ENCODE data around the gene ADCYAP1R1. TPM values are rescaled to one million over a fixed set of nuclear protein-coding genes. Genes with fewer than 3 reads are reported as not detected.

Gene ADCYAP1R1
- total RNA-seq, 2 donors from 2014 or later, result not detected

DNA sequence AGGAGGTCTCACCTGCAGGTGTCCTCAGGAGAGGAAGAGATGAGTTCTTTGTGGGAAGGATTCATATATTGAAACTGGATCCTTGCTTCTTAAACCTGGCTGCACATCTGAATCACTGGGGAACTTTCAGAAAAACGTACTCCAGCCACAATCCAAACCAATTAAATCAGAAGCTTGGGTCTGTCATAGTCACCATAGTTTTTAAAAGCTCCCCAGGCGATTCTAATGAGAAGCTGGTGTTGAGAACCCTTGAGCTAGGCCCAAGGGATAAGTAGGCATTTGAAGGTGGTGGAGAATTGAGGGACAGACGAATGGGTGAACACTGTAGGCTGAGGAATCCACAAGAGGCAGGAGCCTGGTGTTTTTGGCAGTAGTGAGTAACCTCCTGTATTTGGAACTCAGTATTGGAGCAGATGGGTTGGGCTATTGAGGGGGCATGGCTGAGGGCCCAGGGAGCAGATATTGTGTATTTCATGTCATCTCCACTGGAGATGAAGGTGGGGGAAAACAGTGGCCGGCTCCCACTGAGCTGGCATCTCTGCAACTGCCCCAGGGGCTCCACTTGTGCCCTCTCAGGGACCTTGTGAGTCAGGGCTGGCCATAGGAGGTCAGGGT lies 14.5 kb downstream of the ADCYAP1R1 start:
- no peak for ATAC-seq
- DNase-seq (ENCODE audit: low spot score), result no peak
- H3K27me3 Mint-ChIP-seq, result no peaks in the 10 kb centered on the region
- no peaks in the 10 kb centered on the region for H3K4me1 Mint-ChIP-seq (ENCODE audit: low read depth in 2 of 2)
- no peaks in the 10 kb centered on the region for H3K36me3 Mint-ChIP-seq
- no peak overlapping the region for H3K27ac Mint-ChIP-seq
- no peak overlapping the region for H3K4me3 Mint-ChIP-seq
- H3K9me3 Mint-ChIP-seq, result no peaks in the 10 kb centered on the region

- peak; percentile 34 for DNase-seq (ENCODE audit: low spot score)
These were observed 15.4 kb downstream of the ADCYAP1R1 start for GRCh38 chr7:31067491-31067890.

GRCh38 chr7:31068006-31068675 lies 16.0 kb downstream of the ADCYAP1R1 start:
- Mint-ChIP-seq H3K4me1 (ENCODE audit: low read depth in 2 of 2) (no peaks in the 10 kb centered on the region), H3K27me3 (peaks cover 0 to 2% of the 10 kb centered on the region in 2 donors), H3K4me3 (no peak overlapping the region), H3K9me3 (no peaks in the 10 kb centered on the region), H3K27ac (no peak overlapping the region), H3K36me3 (no peaks in the 10 kb centered on the region)
- DNase-seq (ENCODE audit: low spot score) (peak; percentile 40), ATAC-seq (no peak)

More at GRCh38 chr7:31067491-31067890, 15.4 kb downstream of the ADCYAP1R1 start:
- no peaks in the 10 kb centered on the region for H3K4me1 Mint-ChIP-seq (ENCODE audit: low read depth in 2 of 2)
- H3K27me3 Mint-ChIP-seq, result no peaks in the 10 kb centered on the region
- no peak overlapping the region for H3K27ac Mint-ChIP-seq
- ATAC-seq, result no peak
- H3K36me3 Mint-ChIP-seq, result no peaks in the 10 kb centered on the region
- no peaks in the 10 kb centered on the region for H3K9me3 Mint-ChIP-seq
- H3K4me3 Mint-ChIP-seq, result no peak overlapping the region

DNA sequence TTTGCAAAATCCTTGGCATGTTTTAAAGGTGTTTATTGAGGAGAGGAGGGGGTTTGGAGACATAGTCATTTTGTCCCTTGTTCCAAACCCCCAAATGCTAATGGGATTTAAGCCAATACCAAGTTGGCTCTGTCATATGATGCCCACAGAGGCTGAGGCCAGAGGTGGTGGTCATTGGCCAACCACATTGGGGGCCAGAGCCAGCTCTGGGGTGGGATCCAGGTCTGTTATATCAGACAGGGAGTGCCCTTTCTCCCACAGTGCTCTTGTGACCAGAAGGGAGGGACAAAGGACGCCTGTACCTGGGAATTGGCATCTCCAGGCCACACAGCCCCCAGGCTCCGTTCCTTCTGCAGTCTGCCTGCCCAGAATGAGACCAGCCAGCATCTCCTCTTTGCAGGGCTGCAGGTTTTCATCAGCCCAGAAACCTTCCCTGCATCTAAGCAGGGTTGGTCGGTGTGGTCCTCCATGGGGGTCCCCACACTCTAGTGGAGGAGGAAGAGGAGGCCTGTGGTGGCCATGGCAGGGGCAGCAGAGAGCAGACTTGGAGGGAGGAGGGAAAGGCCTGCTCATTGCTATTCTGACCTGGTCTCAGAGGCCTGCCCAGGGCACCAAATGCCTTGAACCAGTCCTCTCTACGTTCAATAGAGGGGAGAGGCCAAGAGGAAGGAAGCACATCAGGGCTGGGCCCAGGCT lies 17.9 kb downstream of the ADCYAP1R1 start:
- Mint-ChIP-seq H3K27me3 (peaks cover 0 to 3% of the 10 kb centered on the region in 2 donors), H3K9me3 (no peaks in the 10 kb centered on the region), H3K4me3 (no peak overlapping the region), H3K4me1 (ENCODE audit: low read depth in 2 of 2) (no peaks in the 10 kb centered on the region), H3K36me3 (no peaks in the 10 kb centered on the region), H3K27ac (no peak overlapping the region)
- ATAC-seq, result no peak
- DNase-seq (ENCODE audit: low spot score), result no peak

GRCh38 chr7:31070991-31071644 lies 19.0 kb downstream of the ADCYAP1R1 start:
- DNase-seq (ENCODE audit: low spot score) (no peak), ATAC-seq (no peak)
- Mint-ChIP-seq H3K36me3 (no peaks in the 10 kb centered on the region), H3K4me3 (no peak overlapping the region), H3K27me3 (peaks cover 0 to 3% of the 10 kb centered on the region in 2 donors), H3K27ac (no peak overlapping the region), H3K4me1 (ENCODE audit: low read depth in 2 of 2) (no peaks in the 10 kb centered on the region), H3K9me3 (no peaks in the 10 kb centered on the region)

GRCh38 chr7:31071645-31072029 lies 19.5 kb downstream of the ADCYAP1R1 start:
- Mint-ChIP-seq H3K4me3 (no peak overlapping the region), H3K9me3 (no peaks in the 10 kb centered on the region), H3K36me3 (no peaks in the 10 kb centered on the region), H3K27me3 (peaks cover 0 to 3% of the 10 kb centered on the region in 2 donors), H3K4me1 (ENCODE audit: low read depth in 2 of 2) (no peaks in the 10 kb centered on the region), H3K27ac (no peak overlapping the region)
- ATAC-seq (no peak), DNase-seq (ENCODE audit: low spot score) (no peak)

GRCh38 chr7:31073326-31074119 lies 21.4 kb downstream of the ADCYAP1R1 start:
- no peak for DNase-seq (ENCODE audit: low spot score)
- H3K36me3 Mint-ChIP-seq, result no peaks in the 10 kb centered on the region
- ATAC-seq, result no peak
- no peaks in the 10 kb centered on the region for H3K4me1 Mint-ChIP-seq (ENCODE audit: low read depth in 2 of 2)
- H3K27me3 Mint-ChIP-seq, result peaks cover 0 to 3% of the 10 kb centered on the region in 2 donors
- no peak overlapping the region for H3K4me3 Mint-ChIP-seq
- no peaks in the 10 kb centered on the region for H3K9me3 Mint-ChIP-seq
- no peak overlapping the region for H3K27ac Mint-ChIP-seq

- DNase-seq (ENCODE audit: low spot score) (no peak), ATAC-seq (no peak)
- peaks cover 0 to 3% of the 10 kb centered on the region in 2 donors for H3K27me3 Mint-ChIP-seq
- no peaks in the 10 kb centered on the region for H3K4me1 Mint-ChIP-seq (ENCODE audit: low read depth in 2 of 2)
- no peaks in the 10 kb centered on the region for H3K36me3 Mint-ChIP-seq
- no peak overlapping the region for H3K4me3 Mint-ChIP-seq
- no peaks in the 10 kb centered on the region for H3K9me3 Mint-ChIP-seq
- no peak overlapping the region for H3K27ac Mint-ChIP-seq
These were observed 21.9 kb downstream of the ADCYAP1R1 start for GRCh38 chr7:31074120-31074383.

GRCh38 chr7:31074403-31075085 lies 22.4 kb downstream of the ADCYAP1R1 start:
- no peak overlapping the region for H3K4me3 Mint-ChIP-seq
- ATAC-seq, result no peak
- H3K27ac Mint-ChIP-seq, result no peak overlapping the region
- no peaks in the 10 kb centered on the region for H3K36me3 Mint-ChIP-seq
- H3K4me1 Mint-ChIP-seq (ENCODE audit: low read depth in 2 of 2), result no peaks in the 10 kb centered on the region
- H3K27me3 Mint-ChIP-seq, result peaks cover 0 to 3% of the 10 kb centered on the region in 2 donors
- H3K9me3 Mint-ChIP-seq, result no peaks in the 10 kb centered on the region
- DNase-seq (ENCODE audit: low spot score), result no peak

- H3K27ac Mint-ChIP-seq, result no peak overlapping the region
- no peaks in the 10 kb centered on the region for H3K4me1 Mint-ChIP-seq (ENCODE audit: low read depth in 2 of 2)
- no peaks in the 10 kb centered on the region for H3K9me3 Mint-ChIP-seq
- DNase-seq (ENCODE audit: low spot score), result no peak
- no peak for ATAC-seq
- H3K4me3 Mint-ChIP-seq, result no peak overlapping the region
- no peaks in the 10 kb centered on the region for H3K36me3 Mint-ChIP-seq
- H3K27me3 Mint-ChIP-seq, result peaks cover 0 to 5% of the 10 kb centered on the region in 2 donors
These were observed 22.9 kb downstream of the ADCYAP1R1 start for GRCh38 chr7:31075086-31075405.

GRCh38 chr7:31076051-31076450 lies 23.9 kb downstream of the ADCYAP1R1 start:
- no peaks in the 10 kb centered on the region for H3K36me3 Mint-ChIP-seq
- H3K27ac Mint-ChIP-seq, result no peak overlapping the region
- no peaks in the 10 kb centered on the region for H3K9me3 Mint-ChIP-seq
- no peak overlapping the region for H3K4me3 Mint-ChIP-seq
- DNase-seq (ENCODE audit: low spot score) (no peak), ATAC-seq (no peak)
- no peaks in the 10 kb centered on the region for H3K4me1 Mint-ChIP-seq (ENCODE audit: low read depth in 2 of 2)
- H3K27me3 Mint-ChIP-seq, result peaks cover 6 to 9% of the 10 kb centered on the region in 2 donors

DNA sequence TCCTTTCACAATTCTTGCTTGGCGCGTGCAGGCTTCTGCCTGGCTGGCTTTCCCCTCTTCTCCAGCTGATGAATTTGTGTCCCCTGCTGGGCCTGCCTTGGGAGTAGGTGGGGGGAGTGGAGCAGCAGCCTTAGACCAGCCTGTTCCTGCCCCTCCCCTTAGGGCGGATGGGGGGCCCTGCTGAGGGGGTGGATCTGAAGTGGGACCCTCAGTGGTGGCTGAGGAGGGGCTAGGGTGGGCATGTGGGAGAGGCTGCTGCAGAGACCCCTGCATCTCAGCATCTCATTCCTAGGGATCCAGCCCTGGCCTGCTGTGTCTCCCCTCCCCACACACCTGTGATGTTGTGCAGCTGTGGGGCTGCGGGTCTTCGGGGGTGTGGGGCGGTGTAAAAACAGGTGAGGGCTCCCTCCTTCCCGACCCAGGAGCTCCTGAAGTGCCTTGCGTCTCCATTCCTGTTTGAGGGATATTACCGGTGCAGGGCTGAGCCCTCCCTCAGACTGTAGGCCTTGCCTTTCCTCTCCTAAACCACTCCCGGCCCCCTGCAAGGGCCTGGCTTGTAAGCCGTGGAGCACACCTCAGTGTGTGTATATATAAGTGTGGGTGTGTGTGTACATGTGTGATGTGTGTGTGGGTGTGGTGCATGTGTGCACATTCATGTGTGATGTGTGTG lies 24.7 kb downstream of the ADCYAP1R1 start:
- H3K27ac Mint-ChIP-seq, result no peak overlapping the region
- DNase-seq (ENCODE audit: low spot score) (no peak), ATAC-seq (no peak)
- H3K27me3 Mint-ChIP-seq, result peaks cover 9 to 14% of the 10 kb centered on the region in 2 donors
- no peaks in the 10 kb centered on the region for H3K36me3 Mint-ChIP-seq
- no peaks in the 10 kb centered on the region for H3K9me3 Mint-ChIP-seq
- no peaks in the 10 kb centered on the region for H3K4me1 Mint-ChIP-seq (ENCODE audit: low read depth in 2 of 2)
- H3K4me3 Mint-ChIP-seq, result no peak overlapping the region
